Liver (tissue), 3 donors: Measurements from ENCODE around the gene MAN2B2.

Experiments used
- EGR1 ChIP-seq, 2 donors: IDR thresholded peaks; 2 replicates each; pipeline ENCODE4 v1.6.1; 2016 to 2018; ENCODE audit warnings: antibody characterized with exemption in 2 of 2, low read depth in 2 of 2
- FOXA1 ChIP-seq: IDR thresholded peaks from 2 replicates; pipeline ENCODE4 v1.6.1; 2016; ENCODE audit warnings: antibody characterized with exemption
- GABPA ChIP-seq, 2 donors: IDR thresholded peaks in 1 of 2; conservative IDR thresholded peaks in 1 of 2; 2 replicates each; pipeline ENCODE4 v1.6.1; 2016; ENCODE audit warnings: antibody characterized with exemption in 2 of 2, mild to moderate bottlenecking in 1 of 2, moderate library complexity in 1 of 2
- JUND ChIP-seq, 2 donors: IDR thresholded peaks; 2 replicates each; pipeline ENCODE4 v1.6.1; 2016; ENCODE audit warnings: antibody characterized with exemption in 2 of 2
- NR2F2 ChIP-seq: IDR thresholded peaks from 2 replicates; pipeline ENCODE4 v1.6.1; 2016; ENCODE audit warnings: antibody characterized with exemption
- RAD21 ChIP-seq, 2 donors: IDR thresholded peaks; 2 replicates each; pipeline ENCODE4 v1.6.1; 2016; ENCODE audit warnings: antibody characterized with exemption in 2 of 2, mild to moderate bottlenecking in 2 of 2
- RXRA ChIP-seq, 2 donors: IDR thresholded peaks; 2 replicates each; pipeline ENCODE4 v1.6.1; 2017 to 2018; ENCODE audit warnings: antibody characterized with exemption in 2 of 2, mild to moderate bottlenecking in 1 of 2
- SP1 ChIP-seq: IDR thresholded peaks from 2 replicates; pipeline ENCODE4 v1.6.1; 2018; ENCODE audit warnings: antibody characterized with exemption, mild to moderate bottlenecking
- TAF1 ChIP-seq: conservative IDR thresholded peaks from 2 replicates; pipeline ENCODE4 v1.6.1; 2016; ENCODE audit warnings: antibody characterized with exemption, mild to moderate bottlenecking
- YY1 ChIP-seq: IDR thresholded peaks from 2 replicates; pipeline ENCODE4 v1.6.1; 2016; ENCODE audit warnings: antibody characterized with exemption, mild to moderate bottlenecking
- TF ChIP-seq, protein P1 (sequence below): IDR thresholded peaks from 2 replicates; pipeline ENCODE4 v1.6.1; 2016; ENCODE audit warnings: antibody characterized with exemption
- TF ChIP-seq, protein P2 (sequence below): fragments of 150-350 bp; IDR thresholded peaks from 2 replicates; pipeline ENCODE4 v1.5.1; 2017; ENCODE audit warnings: improper control_type of control experiment, low read depth, low read length; ENCODE audit not compliant: missing input control
- TF ChIP-seq, protein P3 (sequence below): IDR thresholded peaks from 2 replicates; pipeline ENCODE4 v1.6.1; 2016; ENCODE audit warnings: antibody characterized with exemption
- TF ChIP-seq, protein P4 (sequence below): IDR thresholded peaks from 2 replicates; pipeline ENCODE4 v1.6.1; 2016; ENCODE audit warnings: antibody characterized with exemption, mild to moderate bottlenecking
- donor health status: healthy.
- donor health status: healthy.

DNA sequence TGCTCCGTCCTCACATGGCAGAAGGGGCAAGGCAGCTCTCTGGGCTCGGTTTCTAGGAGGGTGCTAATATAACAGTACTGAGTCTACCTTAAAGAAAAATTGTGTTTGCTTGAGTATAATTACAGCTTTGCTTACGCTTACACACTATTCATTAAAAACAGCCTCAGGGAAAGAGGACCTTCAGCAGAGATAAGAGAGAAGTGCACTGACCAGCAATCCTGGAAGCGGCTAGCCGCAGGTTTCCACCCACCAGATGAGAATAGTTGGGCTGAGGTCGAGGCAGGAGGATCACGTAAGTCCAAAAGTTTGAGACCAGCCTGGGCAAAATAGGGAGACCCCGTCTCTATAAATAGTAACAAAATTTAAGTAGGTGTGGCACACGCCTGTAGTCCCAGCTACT lies 50.3 kb downstream of the MAN2B2 start:
- TF ChIP-seq YY1: no peak
- TF ChIP-seq, protein P1, sequence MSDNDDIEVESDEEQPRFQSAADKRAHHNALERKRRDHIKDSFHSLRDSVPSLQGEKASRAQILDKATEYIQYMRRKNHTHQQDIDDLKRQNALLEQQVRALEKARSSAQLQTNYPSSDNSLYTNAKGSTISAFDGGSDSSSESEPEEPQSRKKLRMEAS: no peak
- TF ChIP-seq, protein P2, sequence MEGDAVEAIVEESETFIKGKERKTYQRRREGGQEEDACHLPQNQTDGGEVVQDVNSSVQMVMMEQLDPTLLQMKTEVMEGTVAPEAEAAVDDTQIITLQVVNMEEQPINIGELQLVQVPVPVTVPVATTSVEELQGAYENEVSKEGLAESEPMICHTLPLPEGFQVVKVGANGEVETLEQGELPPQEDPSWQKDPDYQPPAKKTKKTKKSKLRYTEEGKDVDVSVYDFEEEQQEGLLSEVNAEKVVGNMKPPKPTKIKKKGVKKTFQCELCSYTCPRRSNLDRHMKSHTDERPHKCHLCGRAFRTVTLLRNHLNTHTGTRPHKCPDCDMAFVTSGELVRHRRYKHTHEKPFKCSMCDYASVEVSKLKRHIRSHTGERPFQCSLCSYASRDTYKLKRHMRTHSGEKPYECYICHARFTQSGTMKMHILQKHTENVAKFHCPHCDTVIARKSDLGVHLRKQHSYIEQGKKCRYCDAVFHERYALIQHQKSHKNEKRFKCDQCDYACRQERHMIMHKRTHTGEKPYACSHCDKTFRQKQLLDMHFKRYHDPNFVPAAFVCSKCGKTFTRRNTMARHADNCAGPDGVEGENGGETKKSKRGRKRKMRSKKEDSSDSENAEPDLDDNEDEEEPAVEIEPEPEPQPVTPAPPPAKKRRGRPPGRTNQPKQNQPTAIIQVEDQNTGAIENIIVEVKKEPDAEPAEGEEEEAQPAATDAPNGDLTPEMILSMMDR: no peak
- TF ChIP-seq TAF1: no peak
- TF ChIP-seq FOXA1: no peak
- TF ChIP-seq EGR1 (IDR thresholded peaks at IDR 0.05; ENCODE audit: low read depth in 2 of 2): no peak
- no peak for TF ChIP-seq GABPA (IDR thresholded peaks at IDR 0.05 in 1 of 2, conservative IDR thresholded peaks at IDR 0.05 in 1 of 2)
- TF ChIP-seq, protein P3, sequence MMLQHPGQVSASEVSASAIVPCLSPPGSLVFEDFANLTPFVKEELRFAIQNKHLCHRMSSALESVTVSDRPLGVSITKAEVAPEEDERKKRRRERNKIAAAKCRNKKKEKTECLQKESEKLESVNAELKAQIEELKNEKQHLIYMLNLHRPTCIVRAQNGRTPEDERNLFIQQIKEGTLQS: no peak
- TF ChIP-seq RXRA (IDR thresholded peaks at IDR 0.05): no peak
- TF ChIP-seq JUND (IDR thresholded peaks at IDR 0.05): no peak
- TF ChIP-seq NR2F2: no peak
- TF ChIP-seq SP1: no peak
- TF ChIP-seq, protein P4, sequence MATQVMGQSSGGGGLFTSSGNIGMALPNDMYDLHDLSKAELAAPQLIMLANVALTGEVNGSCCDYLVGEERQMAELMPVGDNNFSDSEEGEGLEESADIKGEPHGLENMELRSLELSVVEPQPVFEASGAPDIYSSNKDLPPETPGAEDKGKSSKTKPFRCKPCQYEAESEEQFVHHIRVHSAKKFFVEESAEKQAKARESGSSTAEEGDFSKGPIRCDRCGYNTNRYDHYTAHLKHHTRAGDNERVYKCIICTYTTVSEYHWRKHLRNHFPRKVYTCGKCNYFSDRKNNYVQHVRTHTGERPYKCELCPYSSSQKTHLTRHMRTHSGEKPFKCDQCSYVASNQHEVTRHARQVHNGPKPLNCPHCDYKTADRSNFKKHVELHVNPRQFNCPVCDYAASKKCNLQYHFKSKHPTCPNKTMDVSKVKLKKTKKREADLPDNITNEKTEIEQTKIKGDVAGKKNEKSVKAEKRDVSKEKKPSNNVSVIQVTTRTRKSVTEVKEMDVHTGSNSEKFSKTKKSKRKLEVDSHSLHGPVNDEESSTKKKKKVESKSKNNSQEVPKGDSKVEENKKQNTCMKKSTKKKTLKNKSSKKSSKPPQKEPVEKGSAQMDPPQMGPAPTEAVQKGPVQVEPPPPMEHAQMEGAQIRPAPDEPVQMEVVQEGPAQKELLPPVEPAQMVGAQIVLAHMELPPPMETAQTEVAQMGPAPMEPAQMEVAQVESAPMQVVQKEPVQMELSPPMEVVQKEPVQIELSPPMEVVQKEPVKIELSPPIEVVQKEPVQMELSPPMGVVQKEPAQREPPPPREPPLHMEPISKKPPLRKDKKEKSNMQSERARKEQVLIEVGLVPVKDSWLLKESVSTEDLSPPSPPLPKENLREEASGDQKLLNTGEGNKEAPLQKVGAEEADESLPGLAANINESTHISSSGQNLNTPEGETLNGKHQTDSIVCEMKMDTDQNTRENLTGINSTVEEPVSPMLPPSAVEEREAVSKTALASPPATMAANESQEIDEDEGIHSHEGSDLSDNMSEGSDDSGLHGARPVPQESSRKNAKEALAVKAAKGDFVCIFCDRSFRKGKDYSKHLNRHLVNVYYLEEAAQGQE: no peak
- TF ChIP-seq RAD21 (IDR thresholded peaks at IDR 0.05): no peak
